IPS-NIHi7 (cell line): ENCODE data around the gene PRKD3.

Experiments
- DNase-seq: peaks from one replicate; pipeline ENCODE4 v3.0.0; 2012; ENCODE audit warnings: mixed read lengths; ENCODE audit errors: extremely low spot score

Gene PRKD3

DNA sequence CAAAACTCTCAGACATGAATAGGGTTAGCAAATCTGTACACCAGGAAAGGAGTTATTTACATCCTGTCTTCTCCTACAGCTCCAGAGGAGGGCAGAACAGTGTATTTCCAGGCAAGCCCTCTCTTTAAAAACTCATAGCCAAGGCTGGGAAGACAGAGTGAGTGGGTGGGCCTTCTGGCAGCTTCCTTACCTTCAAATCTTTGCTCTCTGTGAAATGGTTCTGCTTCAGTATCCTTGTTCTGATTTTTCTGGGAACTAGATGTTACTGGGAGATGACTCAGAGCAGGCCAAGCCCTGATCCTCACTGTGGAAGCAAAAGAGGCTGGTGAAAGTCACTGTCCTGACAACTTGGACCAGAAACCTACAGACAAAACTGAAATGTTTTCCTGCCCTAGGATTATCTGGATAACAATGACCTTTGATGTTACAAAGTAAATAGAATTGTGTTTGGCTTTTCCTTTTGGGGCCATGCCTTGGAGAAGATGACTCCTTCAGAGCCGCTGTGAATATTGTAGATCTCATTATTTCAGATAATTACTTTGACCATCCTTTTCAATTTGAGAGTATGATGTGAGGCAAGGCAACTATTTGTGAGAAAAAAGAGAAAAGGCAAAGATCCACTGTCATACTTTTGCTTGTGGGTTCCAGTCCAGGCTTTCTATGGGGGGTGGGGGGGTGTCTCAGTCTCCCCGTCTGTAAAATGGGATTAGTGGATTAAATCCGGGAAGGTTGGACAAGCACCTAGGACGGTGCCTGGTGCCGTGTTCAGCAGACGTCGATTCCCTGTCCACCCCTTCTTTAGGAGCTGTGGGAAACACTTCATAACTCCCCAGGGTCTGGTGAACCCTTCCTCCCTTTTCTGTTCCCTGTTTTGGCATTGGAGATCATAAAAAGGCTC, 19.2 kb upstream of the PRKD3 start:
- DNase-seq = peak; percentile 71

DNA sequence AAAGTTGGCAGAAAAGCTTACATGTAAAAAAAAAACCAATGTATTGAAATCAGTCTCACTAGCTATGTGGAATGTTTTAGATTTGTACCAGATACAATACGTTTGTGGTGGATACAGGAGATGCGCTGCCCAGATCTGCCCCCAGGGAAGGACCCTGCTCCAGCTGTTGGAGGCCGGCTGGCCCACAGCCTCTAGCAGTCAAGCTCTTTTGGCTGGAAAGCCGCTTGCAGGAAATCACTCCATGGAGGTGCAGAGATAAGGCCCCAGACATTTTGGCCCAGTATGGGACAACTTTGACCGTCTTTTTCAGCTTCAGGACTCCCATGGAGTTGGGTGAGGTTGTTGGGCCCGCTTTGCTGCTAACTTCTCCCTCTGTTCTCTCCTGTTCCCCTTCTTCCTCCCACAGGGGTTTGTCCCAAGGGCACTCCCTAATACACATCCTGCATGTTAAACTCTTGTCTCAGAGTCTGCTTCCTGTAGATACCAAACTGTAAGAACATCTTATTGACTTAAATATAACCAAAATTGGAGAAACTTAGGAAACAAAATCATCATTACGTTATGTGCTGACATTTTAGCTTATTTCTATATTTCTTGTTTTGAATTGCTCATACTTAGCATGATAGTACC, 18.1 kb upstream of the PRKD3 start:
- DNase-seq = no peak

DNA sequence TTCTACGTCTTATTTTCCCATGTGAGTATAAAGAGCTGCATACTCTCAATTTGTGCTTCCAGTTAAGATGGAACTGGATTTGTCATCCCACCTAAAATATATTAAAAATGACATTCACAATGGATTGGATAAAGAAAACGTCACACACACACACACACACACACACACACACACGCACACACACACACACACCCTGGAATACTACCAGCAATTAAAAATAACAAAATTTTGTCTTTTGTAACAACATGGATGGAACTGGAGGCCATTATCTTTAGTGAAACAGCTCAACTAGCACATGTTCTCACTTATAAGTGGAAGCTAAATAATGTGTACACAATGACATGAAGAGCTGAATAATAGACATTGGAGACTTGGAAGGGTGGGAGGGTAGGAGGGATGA, 16.0 kb upstream of the PRKD3 start:
- no peak for DNase-seq

DNA sequence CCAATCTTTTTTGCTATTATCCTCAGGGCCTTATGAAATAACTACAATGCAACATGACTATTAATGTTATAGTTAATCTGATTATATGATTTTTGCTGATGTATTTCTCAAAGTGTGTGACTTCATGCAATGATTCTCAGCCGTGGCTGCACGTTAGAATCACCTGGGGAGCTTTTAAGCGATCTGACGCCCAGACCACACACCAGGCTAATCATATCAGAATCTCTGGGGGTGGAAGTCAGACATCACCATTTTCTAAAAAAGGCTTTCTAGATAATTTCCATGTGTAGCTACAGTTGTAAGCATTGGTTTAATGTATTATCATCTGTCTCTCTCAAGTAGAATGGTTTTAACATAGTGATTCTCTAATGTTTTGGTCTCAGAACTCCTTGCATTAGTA, 14.3 kb upstream of the PRKD3 start:
- no peak for DNase-seq

DNA sequence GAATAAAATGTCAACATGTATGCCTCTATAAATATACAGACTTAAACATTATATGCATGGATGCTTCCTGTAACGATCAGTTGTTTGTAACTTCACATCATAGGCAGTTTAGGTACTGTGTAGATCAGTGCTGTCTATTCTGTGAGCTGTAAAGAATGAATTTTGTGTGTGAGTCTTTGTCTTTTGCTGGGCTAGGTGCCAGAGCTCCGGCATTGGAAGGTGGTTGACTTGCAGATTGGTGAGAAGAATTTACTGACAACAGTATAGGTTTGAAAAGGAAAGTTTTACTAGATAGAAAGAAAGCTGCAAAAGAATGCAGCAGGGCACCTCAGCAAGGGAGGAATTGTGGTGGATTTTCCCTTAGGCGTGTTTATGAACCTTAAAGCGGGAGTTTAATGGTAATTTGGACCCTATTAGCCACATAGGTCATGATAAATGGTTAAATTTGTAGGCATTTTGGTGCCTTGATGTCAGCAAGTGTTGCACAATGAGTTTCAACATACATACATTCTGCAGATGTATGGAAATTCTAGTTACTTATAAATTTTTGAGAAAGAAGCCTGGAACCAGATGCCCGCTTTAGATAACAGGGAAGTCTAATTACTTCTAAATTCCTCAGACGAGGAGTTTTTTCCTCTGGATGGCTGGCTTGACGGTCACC, 13.1 kb upstream of the PRKD3 start:
- no peak for DNase-seq

DNA sequence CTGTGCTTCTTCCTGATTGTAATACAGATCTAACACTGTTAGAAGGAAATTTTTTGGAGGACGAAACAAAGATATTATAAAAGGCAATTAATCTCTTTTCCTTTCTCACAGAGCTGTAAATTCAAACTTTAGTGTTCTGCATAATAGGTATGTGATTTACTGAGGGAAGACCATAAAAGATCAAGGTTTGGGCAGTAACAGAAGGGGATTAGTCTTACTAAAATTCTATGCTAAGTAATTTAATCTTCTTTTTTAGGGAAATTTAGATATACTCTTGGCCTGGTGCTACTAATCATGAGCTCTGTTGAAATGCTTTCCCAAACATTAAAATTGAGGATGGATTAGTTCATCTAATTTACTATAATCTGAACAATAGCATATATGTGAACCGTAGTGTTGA, 11.0 kb upstream of the PRKD3 start:
- no peak for DNase-seq

DNA sequence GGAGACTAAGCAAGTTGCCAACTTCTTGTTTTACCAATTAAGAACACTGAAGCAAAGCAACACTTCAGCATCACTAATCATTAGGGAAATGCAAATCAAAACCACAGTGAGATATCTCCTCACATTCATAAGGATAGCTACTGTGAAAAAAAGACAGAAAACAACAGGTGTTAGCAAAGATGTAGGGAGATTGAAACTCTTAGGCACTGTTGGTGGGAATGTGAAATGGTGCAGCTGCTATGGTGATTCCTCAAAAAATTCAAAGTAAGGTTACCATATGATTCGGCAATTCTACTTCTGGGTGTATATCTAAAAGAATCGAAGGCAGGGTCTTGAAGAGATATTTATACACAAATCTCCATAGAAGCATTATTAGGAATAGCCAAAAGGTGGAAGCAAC, 8.6 kb upstream of the PRKD3 start:
- DNase-seq = no peak

DNA sequence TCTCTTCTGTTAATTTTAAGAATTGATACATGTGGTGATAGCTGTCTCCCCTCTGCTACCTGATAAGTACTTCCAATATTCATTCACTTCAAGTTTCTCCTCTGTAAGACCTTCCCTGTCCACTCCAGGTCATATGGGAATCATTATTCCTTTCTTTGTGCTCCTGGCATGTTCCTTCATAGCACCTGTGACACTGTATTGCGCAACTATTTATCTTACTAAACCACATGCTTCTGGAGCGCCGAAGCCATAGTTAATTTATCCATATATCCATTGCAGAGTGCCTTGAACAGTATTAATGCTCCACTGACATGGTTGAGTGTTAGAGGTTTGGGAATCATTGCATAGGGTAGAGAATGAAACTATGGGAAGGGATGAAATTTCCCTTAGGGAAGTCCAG, 7.9 kb upstream of the PRKD3 start:
- no peak for DNase-seq

DNA sequence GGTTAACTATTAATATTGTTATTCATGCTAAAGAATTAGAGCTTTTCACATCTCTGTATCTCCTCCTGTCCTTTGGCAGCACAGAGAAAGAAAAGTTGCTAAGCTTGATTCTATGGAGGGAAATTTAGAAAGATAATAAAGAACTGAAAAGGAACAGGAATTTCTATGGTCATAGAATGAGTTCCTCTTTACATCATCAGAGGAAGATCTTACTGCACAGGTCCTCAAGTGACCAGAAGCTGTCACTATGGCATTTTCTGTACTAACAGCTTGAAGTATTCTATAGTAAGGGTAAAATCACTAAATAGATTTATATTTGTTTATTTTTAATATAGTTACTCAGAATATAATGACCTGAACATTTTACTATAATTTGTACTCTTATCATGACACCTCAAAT, 6.0 kb upstream of the PRKD3 start:
- no peak for DNase-seq

DNA sequence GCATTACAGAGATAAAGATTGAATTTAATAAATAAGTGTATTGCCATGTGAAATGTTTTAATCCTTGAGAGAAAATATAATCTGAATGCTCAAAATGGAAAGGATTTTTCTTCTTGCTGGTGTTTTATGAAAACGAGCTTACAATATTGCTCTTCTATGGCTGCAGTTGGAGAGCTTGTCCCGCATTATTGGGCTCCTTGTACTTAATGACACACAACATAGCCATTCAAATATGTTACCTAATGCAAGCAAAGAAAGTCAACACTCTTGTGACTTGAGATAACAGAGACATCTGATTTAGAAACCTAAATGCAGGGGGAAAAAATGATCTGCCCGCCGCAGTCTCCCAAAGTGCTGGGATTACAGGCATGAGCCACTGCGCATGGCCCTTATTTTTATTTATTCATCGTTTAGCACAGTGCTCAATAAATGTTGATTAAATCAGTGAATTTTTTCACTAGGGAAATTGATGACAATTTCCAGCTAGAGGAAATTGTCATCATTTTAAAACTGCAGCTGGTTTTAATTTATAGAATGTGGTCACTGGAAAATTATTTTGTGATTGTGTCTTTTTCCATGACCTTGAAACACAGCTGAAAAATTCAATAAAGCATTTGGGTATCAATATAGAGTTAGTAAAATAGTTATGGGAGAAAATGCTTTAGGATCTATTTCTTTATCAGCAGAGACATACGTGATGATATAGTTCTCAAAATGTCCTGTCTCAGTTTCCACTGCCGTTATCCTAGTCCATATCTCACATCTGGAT, 2.4 kb upstream of the PRKD3 start:
- DNase-seq = no peak

DNA sequence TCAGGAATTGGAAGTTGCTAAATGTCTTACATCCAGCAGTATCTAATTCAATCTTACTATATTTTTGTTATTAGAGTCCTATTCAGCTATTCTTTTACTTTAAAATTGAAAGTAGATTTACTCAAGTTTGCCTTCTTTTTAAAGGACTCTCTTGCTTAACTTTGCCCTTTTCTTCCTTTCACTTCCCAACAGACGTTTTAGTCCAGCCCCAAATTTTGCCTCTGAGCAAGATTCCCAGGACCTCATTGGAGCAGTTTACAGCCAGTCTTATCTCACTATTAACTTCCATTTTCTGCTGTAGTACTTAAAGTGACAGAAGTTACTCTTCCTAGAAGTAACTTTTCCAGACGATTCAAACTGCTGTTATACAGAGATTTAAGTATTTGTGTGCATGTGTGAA, 1.7 kb upstream of the PRKD3 start:
- DNase-seq = no peak

DNA sequence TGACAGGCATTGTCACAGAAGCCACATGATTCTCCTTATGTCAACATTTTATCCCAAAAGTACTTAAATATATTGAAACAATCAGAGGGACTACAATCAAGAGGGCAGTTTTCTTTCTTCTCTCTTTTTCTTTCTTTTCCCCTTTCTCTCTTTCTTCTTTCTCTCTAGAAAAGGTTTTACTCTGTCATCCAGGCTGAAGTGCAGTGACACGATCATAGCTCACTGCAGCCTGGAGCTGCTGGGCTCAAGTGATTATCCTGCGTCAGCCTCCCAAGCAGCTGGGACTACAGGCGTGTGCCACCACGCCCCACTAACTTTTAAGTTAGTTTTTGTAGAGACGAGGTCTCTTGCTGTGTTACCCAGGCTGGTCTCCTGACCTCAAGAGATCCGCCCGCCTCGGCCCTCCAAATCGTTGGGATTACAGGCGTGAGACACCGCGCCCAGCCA, 1.0 kb upstream of the PRKD3 start:
- no peak for DNase-seq

DNA sequence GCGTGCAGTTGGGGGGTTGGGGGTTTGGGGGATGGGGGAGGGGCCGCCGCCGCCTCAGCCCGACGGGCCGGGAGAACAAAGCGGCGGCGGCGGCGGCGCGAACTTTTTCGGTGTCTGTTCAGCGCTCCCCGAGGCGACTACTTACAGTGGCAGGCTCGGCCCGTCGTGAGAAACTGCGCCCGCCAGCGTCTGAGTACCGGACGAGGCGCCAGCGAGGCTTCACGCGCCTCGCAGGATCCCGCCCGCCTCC, 172 bp downstream of the PRKD3 start:
- no peak for DNase-seq

DNA sequence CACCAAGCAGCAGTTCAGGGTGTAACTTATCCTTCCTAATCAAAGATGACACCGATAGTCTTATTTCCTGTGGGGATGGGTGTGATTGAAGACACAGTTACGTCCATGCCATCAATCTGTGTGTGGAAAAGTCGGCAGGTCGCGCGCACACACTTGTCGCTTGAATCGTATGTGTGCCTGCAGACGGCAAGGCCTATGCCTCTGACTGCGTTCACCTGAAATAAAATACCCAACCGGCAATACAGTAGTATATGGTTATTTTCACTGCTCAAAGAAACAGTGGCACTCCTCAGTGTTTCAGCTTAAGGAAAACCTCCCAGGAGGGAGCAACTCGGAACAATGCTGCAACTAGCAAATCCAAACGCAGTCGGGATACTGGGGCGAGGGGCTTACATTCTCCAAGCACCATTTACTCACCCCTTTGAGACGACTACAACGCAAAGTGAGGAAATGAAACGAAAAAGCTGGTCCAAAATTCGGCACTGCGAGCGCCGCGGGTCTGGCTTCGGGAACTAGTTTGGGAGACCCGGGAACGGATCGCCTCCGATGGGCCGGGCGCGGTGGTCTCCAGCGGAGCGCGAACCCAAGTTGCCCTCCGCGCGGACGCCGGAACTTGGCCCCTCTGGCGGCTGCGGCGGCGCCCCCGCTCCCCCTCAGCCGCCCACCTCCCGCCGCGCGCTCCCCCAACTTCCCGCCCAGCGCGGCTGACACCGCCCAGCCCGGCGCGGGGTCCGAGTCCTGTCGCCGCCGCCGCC, 675 bp downstream of the PRKD3 start:
- DNase-seq = peak; percentile 36

DNA sequence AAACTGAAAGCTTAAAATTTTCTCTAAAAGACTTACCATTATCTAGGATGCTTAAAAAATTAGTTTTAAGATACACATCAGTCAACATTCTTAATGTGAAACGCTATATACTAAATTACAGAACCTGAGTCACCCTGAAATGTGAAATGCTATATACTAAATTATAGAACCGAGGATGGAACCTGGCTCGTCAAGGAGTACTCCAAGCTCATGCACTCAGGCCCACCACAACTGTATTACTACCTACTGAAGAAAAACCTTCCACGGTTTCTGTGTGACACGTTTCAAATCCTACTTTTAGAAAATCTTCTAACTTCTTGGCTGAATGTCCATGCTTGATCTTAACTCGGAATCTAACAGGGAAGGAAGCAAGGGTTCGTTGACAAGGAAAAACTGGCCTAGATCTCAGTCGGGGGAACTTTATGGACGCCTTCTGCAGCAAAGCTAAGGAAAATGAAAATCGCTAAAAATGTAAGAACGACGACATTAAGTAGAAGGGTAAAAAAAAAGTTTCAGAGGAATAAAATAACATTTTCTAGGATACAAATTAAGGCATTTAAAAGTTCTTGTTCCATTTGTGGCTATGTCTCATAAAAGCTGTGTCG, 1.4 kb downstream of the PRKD3 start:
- no peak for DNase-seq

DNA sequence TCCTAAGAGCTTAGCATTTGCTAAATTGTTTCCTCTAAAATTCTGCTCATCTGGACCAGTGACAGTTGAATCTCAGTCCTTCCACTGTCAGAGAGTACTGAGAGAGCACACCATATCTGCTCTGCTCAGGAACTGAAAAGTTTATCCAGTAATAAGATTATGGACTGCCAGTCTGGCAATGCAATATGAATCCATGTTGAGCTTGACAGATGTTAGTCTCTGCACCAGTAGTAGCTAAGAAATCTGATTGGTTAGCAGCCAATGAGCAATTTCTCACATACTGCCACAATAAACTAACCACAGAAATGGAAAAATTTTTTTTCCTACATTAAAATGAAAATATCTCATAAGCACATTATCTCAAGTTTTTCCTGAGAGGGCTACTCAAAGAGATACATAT, 2.3 kb downstream of the PRKD3 start:
- DNase-seq = no peak

DNA sequence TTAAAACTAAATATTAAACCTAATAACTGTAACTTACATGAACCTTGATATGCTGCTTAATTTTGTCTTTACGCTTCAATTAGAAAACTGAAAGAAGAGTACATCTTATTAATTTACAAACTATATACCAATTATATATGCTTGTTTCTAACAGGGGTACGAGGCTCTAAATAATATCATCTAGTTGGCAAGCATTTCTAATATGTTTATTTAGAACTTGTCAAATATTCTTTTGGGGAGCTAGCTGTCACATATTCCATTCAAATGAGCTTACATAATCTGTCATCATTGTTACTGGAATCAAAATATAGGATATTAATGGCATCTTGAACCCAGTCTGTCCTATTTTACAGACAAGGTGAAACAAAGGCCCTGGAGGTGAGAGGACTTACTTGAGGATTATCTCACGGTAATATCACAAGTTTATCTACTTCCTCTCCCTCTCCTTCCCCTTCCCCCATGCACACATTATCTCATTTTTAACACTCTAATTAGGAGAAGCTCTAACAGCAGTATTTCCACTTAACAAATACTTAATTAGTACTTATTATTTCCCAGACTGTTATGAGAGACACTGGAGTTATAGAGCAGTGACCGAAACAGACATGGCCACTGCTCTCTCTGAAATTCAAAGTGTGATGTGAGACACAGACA, 3.5 kb downstream of the PRKD3 start:
- DNase-seq = no peak

DNA sequence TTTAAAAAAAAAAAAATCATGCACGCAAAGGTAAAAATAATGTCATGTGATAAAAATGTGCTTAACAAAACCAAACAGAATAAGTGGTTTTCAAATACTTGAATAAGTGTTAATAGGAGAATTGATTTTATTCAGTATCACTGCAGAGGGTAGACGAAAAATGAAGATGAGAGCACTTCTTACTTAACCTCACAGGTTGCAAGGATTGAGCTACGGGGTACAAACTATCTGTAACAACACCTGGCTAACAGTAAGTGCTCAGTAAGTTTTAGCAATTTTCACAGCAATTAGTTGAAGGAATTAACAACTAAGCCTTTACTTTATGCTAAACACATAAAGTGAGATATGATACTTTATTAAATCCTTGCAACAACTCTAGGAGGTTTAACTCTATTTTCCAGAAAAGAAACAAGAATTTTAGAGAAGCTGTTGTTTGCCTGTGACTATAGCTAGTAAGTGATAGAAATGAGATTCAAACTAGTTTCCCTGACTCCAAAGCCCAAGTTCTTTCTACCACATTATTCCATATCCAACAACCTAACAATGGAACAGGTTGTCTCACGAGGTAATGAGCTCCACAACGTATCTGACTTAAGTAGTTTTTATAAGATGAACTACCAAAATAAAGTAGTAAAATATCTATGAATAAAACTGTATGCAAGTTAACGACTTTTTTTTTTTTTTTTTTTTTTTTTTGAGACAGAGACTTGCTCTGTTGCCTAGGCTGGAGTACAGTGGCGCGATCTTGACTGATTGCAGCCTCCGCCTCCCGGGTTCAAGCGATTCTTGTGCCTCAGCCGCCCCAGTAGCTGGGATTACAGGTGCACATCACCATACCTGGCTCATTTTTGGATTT, 4.7 kb downstream of the PRKD3 start:
- no peak for DNase-seq

DNA sequence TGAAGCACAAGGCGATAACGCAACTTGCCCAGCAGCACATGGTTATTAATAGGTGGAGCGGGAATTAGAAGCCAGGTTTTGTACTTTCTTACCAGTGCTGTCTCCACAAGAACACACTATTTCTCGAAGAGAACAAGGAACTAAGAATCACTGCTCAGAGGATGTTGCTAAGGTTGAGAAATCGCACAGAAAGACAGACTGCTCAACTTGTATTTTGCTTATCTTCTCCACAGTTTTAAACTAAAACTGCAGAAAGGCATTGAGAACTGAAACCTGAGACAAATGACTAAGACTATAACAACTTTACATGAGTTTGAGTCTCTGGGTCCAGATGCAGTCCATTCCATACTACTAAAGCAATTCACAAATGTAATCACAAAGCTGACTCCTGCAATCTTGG, 6.2 kb downstream of the PRKD3 start:
- DNase-seq = no peak

DNA sequence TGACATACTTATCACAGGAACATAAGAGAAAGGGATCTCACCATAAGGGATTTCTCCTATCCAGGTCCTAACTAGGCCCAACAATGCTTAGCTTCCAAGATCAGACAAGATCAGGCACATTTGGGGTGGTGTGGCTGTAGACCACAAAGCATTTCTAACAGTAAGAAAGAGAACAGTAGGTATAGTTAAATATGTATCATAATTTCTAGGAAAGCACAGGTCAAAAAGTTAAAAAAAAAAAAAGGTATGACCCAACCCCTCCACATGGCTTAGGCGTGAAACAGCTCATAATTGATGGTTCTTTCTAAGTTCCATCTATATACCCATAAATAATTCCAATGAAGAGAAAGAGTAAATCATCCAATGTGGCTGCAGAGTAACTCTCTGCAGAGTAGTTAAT, 6.9 kb downstream of the PRKD3 start:
- DNase-seq = no peak
